ENCODE data around the gene VSTM2A.

DNA sequence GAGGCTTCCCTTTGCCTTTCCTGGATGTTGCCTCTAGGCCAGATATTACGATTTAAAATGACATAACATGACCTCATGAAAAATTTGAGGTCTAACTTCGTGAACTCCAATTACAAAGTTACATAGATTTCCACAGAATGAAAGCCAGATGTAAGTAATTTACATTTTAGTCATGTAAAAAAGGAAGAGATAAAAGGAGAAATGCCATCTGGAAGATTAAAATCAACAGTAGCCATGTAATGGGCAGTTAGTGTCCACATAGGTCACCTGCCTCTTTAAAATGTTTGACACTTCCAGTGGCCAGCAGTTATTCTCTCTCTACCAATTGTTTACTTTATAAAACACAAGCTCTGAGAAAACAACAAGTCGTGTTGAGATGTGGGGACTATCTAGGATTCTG, 4.1 kb upstream of the VSTM2A start:
- TF ChIP-seq, protein P1, sequence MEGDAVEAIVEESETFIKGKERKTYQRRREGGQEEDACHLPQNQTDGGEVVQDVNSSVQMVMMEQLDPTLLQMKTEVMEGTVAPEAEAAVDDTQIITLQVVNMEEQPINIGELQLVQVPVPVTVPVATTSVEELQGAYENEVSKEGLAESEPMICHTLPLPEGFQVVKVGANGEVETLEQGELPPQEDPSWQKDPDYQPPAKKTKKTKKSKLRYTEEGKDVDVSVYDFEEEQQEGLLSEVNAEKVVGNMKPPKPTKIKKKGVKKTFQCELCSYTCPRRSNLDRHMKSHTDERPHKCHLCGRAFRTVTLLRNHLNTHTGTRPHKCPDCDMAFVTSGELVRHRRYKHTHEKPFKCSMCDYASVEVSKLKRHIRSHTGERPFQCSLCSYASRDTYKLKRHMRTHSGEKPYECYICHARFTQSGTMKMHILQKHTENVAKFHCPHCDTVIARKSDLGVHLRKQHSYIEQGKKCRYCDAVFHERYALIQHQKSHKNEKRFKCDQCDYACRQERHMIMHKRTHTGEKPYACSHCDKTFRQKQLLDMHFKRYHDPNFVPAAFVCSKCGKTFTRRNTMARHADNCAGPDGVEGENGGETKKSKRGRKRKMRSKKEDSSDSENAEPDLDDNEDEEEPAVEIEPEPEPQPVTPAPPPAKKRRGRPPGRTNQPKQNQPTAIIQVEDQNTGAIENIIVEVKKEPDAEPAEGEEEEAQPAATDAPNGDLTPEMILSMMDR (IDR thresholded peaks at IDR 0.05): no peak
- no peak for TF ChIP-seq POLR2A (IDR thresholded peaks at IDR 0.05)

Measured in thyroid gland (tissue), 4 donors.